SIG-M5 (cell line): Measurements from ENCODE around the gene ZG16B.

ENCODE experiments used
- DNase-seq: peaks from one replicate; lab custom pipeline; 2025; lab: John Stamatoyannopoulos, UW

ZG16B gene, protein sequence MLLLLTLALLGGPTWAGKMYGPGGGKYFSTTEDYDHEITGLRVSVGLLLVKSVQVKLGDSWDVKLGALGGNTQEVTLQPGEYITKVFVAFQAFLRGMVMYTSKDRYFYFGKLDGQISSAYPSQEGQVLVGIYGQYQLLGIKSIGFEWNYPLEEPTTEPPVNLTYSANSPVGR

DNA sequence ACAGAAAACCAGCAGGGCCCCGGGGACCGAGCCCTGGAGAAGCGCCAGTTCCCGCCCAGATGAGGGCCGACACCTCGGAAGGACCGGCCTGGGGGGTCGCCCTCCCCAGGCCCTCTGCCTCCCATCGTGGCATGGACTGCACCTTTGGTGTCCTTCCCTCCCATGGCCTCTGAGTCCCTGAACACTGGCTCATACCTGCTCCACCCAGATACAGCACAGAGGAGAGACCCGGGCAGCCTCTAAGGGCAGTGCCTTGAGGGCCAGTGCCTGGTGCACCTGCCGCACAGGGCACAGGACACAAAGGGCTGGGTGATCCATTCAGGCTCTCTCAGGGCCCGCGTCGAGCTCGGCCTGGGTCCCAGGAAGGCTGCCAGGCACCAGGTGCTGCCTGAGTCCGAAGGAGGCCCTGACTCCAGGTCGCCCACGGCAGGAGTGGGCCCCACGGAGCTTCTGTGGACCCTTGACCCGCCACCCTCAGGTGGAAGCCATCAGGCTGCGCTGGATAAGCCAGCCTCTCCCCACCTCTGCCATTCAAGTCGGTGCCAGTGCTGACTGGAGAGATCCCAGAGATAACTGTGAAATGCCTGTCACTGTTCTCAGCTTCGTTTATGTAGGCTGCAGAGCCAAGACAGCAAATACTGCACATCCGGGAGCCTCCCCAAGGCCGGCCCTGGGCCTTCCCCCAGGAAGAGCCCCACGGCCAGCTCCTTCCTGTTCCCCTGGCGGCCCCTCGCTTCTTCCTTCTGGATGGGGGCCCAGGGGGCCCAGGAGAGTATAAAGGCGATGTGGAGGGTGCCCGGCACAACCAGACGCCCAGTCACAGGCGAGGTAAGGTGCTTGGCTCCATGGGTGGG lies at the start of gene ZG16B:
Gene ZG16B, plus strand, starts transcription at position 803 of the 854 bp plus-strand sequence. CDS start 139 bp downstream, outside the sequence.
- no peak for DNase-seq

DNA sequence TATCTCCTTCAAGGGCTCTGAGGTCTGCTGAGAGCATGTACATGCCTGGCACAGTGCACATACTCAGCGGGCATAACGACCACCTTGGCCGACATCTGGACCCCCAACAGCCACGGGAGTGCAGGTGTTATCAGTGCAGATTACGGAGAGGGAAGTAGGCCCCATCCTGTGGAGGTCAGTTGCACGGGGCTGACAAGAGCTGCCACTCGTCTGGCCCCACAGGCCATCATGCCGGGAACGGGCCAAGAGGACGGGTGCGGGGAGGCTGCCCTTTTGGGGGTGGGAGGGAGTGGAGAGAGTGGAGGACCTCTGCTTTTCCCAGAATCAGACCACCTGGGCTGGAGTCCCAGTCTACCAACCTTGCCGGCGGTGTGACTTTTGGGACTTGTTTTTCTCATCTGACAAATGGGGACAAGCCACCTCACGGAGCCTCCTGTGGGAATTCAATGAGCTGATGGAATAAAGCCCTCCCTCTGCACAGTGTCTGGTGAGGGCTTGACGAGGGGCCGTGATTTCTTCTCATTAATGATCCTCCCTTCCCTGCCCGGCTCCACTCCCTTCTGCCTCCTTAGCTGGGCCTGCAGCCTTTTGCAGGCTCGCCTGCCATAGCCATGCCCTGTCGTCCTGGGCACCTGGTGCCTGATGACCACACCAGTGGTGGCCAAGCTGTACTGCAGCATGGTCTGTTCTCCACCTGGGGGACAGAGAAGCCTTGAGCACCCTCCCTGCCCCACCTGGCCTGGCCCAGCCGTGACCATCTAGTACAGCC lies 47.3 kb upstream of the ZG16B start:
- no peak for DNase-seq

DNA sequence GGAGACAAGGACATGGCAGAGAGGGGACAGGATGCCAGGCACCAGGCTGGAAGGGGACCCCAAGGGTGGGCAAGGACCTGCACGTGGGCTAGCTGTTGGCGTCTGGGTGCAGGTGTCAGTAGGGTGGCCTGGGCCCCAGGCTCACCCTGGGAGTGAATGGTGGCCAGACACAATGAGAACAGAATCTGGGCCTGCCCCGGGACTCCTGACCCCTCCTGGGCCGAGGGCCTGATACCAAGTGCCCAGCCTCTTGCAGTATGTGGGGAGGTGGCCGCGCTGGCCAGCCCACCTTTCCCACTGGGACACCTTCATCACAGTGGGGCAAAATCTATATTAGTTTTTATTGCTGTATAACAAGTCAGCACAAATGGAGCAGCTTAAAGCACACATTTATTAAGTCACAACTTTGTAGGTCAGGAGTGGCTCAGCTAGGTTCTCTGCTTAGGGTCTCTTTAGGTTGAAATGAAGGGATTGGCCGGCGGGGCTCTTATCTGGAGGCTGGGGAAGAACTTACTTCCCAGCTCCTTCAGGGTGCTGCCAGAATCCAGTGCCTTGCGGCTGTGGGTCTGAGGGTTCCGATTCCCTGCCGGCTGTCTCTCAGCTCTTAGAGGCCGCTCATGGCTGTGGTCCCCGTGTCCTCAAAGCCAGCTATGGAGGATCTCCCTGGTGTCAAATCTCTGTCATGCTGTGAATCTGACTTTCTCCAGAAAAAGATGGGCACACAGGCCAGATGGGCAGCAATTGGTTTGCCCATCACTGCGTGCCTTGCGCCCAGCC lies 46.3 kb upstream of the ZG16B start:
- DNase-seq = no peak

DNA sequence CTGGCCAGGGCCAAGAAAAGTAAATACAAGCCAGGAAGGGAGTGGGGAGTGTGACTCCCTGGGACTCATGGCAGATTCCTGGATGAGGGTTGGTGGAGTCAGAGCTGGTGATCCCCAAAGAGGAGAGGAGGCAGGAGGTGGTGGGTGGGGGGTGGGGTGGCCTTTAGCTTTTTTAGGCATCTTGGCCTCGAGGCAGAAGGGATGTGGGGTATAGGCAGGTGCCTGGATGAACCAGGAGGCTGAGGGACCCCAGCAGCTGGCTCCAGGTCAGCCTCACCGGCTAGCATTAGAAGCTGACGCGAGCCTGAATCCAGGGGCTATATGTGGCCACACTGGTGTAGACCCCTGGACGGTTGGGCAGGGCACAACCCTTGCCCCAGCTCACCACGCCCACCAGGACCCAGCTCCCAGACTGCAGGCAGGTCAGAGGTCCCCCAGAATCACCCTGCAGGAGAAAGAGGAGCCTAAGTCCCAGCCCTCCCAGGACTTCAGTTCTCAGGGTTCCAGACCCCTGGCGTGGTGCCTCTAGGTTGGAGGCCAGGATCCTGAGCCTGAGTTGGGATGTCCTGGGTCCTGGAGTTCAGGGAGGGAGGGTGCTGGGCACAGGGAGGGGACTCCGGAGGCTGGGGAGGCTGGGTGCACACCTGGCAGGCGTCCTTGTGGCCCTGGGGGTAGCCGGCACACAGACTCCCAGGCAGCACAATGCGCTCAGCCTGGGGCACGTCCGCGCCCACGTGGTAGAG lies 45.6 kb upstream of the ZG16B start:
- no peak for DNase-seq

- no peak for DNase-seq
Measured at GRCh38 chr16:2785101-2785991, 44.8 kb upstream of the ZG16B start.

GRCh38 chr16:2786061-2786825 lies 43.9 kb upstream of the ZG16B start:
- DNase-seq = no peak

DNA sequence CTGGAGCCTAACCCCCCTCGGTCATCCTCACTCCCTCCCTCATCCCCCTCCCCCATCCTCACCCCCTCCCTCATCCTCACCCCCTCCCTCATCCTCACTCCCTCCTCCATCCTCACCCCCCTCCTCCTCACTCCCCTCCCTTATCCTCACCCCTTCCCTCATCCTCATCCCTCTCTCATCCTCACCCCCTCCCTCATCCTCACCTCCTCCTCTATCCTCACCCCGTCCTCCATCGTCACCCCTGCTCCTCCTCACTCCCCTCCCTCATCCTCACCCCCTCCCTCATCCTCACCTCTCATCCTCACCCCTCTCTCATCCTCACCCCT lies 43.3 kb upstream of the ZG16B start:
- DNase-seq = no peak

DNA sequence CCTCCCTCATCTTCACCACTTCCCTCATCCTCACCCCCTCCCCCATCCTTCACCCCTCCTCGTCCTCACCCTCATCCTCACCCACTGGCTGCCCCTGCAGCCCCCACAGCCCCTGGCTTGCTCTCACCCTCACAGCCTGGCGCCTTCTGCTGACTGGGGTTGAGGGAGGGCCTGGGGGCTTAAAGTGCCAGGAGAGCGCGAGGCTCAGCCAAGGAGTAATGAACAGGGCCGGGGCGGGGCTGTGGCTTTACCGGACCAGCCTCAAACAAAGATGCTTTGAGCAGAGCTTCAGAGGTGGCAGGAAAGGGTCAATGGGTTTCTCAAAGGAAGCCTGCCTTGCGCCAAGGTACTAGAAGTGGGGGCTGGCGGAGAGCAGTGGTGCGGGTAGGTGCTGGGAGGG lies 42.7 kb upstream of the ZG16B start, which contains the start of gene PRSS33:
Gene PRSS33, minus strand, starts transcription at position 155 of the 400 bp plus-strand sequence. CDS start 1,013 bp downstream, outside the sequence.
- no peak for DNase-seq

GRCh38 chr16:2787961-2788360 lies 42.1 kb upstream of the ZG16B start:
- no peak for DNase-seq

DNA sequence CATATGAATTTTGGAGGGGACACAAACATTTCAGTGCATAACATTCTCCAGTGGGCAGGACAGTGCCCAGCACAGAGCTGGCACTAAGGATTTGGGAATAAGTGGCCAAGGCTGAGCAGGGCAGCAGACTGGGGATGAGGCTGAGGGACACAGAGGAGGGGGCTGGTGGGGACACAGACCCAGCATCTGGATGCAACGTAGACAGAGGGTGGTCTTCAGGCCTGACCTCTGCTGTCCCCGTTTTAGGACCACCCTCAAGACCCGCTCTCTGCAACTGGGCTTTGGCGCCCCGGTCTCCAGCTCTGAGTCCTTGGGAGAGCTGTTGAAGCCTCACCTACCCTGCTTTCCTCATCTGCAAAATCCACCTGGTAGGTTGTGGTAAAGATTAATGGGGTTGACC lies 39.5 kb upstream of the ZG16B start:
- DNase-seq = no peak

DNA sequence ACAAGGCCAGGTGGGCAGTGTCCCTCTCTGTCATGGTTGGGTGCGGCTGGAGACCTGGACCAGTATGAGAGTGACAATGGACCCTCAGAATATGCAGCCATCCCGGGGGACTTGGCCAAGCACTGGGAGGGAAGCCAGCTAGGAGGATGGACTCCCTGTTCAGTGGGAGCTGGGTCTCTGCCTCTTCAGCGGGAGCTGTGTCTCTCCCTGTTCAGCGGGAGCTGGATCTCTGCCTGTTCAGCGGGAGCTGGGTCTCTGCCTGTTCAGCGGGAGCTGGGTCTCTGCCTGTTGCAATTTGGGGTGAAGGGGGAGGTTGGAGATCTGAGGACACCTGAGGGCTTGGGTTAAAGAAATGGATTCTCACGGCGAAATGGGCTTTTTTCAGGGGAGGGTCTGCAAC lies 38.9 kb upstream of the ZG16B start:
- no peak for DNase-seq

DNA sequence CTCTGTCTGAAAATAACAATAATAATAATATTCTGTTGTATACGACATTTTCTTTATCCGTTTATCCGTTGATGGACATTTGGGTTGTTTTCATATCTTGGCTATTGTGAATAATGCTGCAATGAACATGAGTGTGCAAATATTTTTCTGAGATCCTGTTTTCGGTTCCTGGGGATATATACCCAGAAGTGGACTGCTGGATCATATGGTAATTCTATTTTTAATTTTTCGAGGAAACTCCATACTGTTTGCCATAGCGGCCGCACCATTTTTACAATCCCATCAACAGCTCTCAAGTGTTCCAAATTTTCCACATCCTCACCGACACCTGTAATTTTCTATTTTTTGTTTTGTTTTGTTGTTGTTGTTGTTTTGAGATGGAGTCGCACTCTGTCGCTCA lies 37.2 kb upstream of the ZG16B start:
- no peak for DNase-seq

GRCh38 chr16:2795395-2796143 lies 34.5 kb upstream of the ZG16B start:
- DNase-seq = no peak

DNA sequence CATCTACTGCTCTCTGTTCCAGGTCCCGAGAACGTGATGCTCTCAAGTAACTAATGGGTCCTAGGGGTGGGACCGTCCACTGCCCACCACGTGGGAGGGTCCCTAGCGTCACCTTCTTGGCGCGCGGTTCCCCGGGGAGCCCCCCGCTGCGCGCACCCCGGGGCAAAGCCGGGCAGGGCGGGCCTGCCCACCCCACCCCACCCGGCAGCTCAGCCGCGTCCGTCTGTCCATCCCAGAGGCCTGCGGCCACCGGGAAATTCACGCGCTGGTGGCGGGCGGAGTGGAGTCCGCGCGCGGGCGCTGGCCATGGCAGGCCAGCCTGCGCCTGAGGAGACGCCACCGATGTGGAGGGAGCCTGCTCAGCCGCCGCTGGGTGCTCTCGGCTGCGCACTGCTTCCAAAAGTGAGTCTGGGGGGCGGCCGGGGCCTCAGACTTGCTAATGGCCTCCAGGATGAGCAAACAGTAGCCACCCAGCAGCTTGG lies 31.3 kb upstream of the ZG16B start:
- no peak for DNase-seq

DNA sequence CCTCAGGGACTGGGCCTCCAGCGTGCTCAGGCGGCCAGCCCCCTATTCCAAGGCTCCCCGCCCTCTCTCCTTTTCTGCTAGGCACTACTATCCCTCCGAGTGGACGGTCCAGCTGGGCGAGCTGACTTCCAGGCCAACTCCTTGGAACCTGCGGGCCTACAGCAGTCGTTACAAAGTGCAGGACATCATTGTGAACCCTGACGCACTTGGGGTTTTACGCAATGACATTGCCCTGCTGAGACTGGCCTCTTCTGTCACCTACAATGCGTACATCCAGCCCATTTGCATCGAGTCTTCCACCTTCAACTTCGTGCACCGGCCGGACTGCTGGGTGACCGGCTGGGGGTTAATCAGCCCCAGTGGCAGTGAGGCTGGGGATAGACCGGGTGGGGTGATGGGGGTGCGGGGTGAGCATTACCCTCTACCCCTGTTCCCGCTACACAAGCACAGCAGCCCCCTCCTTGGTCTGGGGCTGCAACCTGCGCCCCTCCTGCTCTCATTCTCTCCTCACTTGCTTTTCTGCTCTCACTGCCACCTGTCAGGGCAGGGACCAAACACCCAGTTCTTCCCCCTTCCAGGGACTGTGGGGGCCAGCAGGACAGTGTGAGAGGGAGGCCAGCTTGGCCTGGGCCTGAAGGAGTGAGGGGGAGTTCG lies 30.8 kb upstream of the ZG16B start:
- DNase-seq = no peak

DNA sequence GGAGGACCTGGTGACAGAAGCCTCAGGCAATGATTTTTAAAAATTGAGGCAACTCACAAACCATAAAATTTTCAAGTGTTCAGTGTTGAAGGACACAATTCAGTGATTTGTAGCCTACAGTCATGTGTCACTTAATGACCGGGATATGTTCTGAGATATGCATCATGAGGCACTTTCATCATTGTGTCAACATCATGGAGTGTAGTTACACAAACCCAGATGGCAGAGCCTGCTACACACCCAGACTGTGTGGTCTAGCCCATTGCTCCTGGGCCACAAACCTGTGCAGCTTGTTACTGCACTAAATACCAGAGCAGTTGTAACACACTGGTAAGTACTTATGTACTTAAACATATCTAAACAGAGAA lies 30.3 kb upstream of the ZG16B start:
- DNase-seq = no peak

- no peak for DNase-seq
Measured at GRCh38 chr16:2803545-2804195, 26.4 kb upstream of the ZG16B start.

- DNase-seq = no peak
Measured at GRCh38 chr16:2804728-2805127, 25.4 kb upstream of the ZG16B start.
